Tibial nerve (tissue), 4 donors: ENCODE results near the gene CACNA2D2. TPM values are rescaled to one million over a fixed set of nuclear protein-coding genes. Genes with fewer than 3 reads are reported as not detected.
A peak's percentile ranks its signal among the peaks of the same experiment; 100 is the strongest.

ENCODE experiments used
- DNase-seq, 2 donors: peaks; one replicate each; pipeline ENCODE4 v3.0.0-alpha.2; 2019; ENCODE audit warnings: low spot score in 2 of 2
- H3K27ac ChIP-seq, 4 donors: fragments of 200-600 bp; sonication (generic) in 3 of 4; one replicate each; pipeline ENCODE4 v1.5.1; 2017 to 2019; ENCODE audit warnings: mild to moderate bottlenecking in 1 of 4
- H3K27me3 ChIP-seq, 2 donors: fragments of 200-600 bp; sonication (generic) in 1 of 2; one replicate each; pipeline versions ENCODE4 v1.5.1 to v1.6.0; 2017 to 2019
- H3K36me3 ChIP-seq, 3 donors: fragments of 200-600 bp; sonication (generic); one replicate each; pipeline ENCODE4 v1.5.1; 2018 to 2019
- H3K4me1 ChIP-seq, 4 donors: fragments of 200-600 bp; sonication (generic) in 3 of 4; one replicate each; pipeline ENCODE4 v1.5.1; 2017 to 2019
- H3K4me3 ChIP-seq, 4 donors: fragments of 200-600 bp; sonication (generic) in 3 of 4; one replicate each; pipeline ENCODE4 v1.5.1; 2017 to 2019; ENCODE audit warnings: mild to moderate bottlenecking in 1 of 4, moderate library complexity in 1 of 4
- H3K9me3 ChIP-seq, 4 donors: fragments of 200-600 bp; sonication (generic) in 3 of 4; one replicate each; pipeline ENCODE4 v1.5.1; 2017 to 2019
- CTCF ChIP-seq, 5 experiments: fragments of 200-600 bp in 3 of 5; fragments of 450-650 bp in 2 of 5; sonication (generic) in 3 of 5; IDR thresholded peaks; one replicate each; pipeline ENCODE4 v1.5.1; 2016 to 2019; ENCODE audit warnings: antibody characterized with exemption in 5 of 5, mild to moderate bottlenecking in 3 of 5, moderate library complexity in 2 of 5
- EP300 ChIP-seq, 2 donors: sonication (generic); formaldehyde crosslinking; IDR thresholded peaks; one replicate each; pipeline ENCODE4 v1.6.1; 2017; ENCODE audit warnings: antibody characterized with exemption in 2 of 2, mild to moderate bottlenecking in 1 of 2
- POLR2A ChIP-seq, 2 donors: fragments of 450-650 bp; IDR thresholded peaks; one replicate each; pipeline ENCODE4 v1.6.1; 2017; ENCODE audit warnings: antibody characterized with exemption in 2 of 2, mild to moderate bottlenecking in 2 of 2, moderate library complexity in 2 of 2
- WGBS, 2 donors: methylation state at CpG; one replicate each; pipeline ENCODE4 v1.1.5; 2018; 5-methylcytosine and 5-hydroxymethylcytosine counted together
- total RNA-seq, 4 donors: library from RNA; depleted of rRNA; stranded (reverse); fragments of >200 nt; gene quantifications; one replicate each; pipeline ENCODE4 v1.1.0, GENCODE V29; 2016

CACNA2D2 gene
- total RNA-seq, 4 donors from 2014 or later, result 0.84 to 2.0 (median 1.2) TPM

- H3K27ac ChIP-seq, result peak overlapping the region; percentile 51 to 83 (median 78)
- 24 to 32% methylated on average over 29 of the region's 29 CpGs for WGBS, 2 donors
These were observed 53.1 kb downstream of the CACNA2D2 start for GRCh38 chr3:50450209-50450921.

GRCh38 chr3:50448752-50449539 is 54.5 kb downstream of the CACNA2D2 start:
- no peak overlapping the region for H3K4me3 ChIP-seq
- H3K4me1 ChIP-seq, result peaks cover 0 to 14% (median 0%) of the 10 kb centered on the region in 4 donors
- TF ChIP-seq CTCF (IDR thresholded peaks at IDR 0.05), result no peak
- no peak for TF ChIP-seq EP300 (IDR thresholded peaks at IDR 0.05)
- no peak for TF ChIP-seq POLR2A (IDR thresholded peaks at IDR 0.05)
- no peak for DNase-seq
- no peaks in the 10 kb centered on the region for H3K9me3 ChIP-seq
- H3K36me3 ChIP-seq, result no peaks in the 10 kb centered on the region
- 75 to 78% methylated on average over 13 of the region's 13 CpGs for WGBS, 2 donors
- H3K27ac ChIP-seq, result no peak overlapping the region
- H3K27me3 ChIP-seq, result no peaks in the 10 kb centered on the region

More at GRCh38 chr3:50450209-50450921, 53.1 kb downstream of the CACNA2D2 start:
- H3K9me3 ChIP-seq, result no peaks in the 10 kb centered on the region
- peaks cover 0 to 14% (median 0%) of the 10 kb centered on the region in 4 donors for H3K4me1 ChIP-seq
- H3K4me3 ChIP-seq, result peak overlapping the region in 2 of 4 donors; percentile 34 to 40
- H3K36me3 ChIP-seq, result no peaks in the 10 kb centered on the region
- no peak for TF ChIP-seq CTCF (IDR thresholded peaks at IDR 0.05)
- TF ChIP-seq POLR2A (IDR thresholded peaks at IDR 0.05), result no peak
- DNase-seq, result peak; percentile 54 to 59
- H3K27me3 ChIP-seq, result no peaks in the 10 kb centered on the region

- no peaks in the 10 kb centered on the region for H3K27me3 ChIP-seq
- DNase-seq, result no peak
- H3K36me3 ChIP-seq, result no peaks in the 10 kb centered on the region
- WGBS, 2 donors, result 69 to 73% methylated on average over 10 of the region's 10 CpGs
- H3K4me1 ChIP-seq, result peaks cover 0 to 14% (median 0%) of the 10 kb centered on the region in 4 donors
- H3K4me3 ChIP-seq, result no peak overlapping the region
- H3K27ac ChIP-seq, result no peak overlapping the region
- TF ChIP-seq POLR2A (IDR thresholded peaks at IDR 0.05) (no peak), EP300 (IDR thresholded peaks at IDR 0.05) (no peak), CTCF (IDR thresholded peaks at IDR 0.05) (no peak)
- no peaks in the 10 kb centered on the region for H3K9me3 ChIP-seq
These were observed 56.1 kb downstream of the CACNA2D2 start for GRCh38 chr3:50447290-50447840.

- Histone ChIP-seq H3K27ac (no peak overlapping the region), H3K4me1 (peaks cover 0 to 25% (median 0%) of the 10 kb centered on the region in 4 donors), H3K9me3 (no peaks in the 10 kb centered on the region), H3K4me3 (no peak overlapping the region), H3K36me3 (no peaks in the 10 kb centered on the region), H3K27me3 (no peaks in the 10 kb centered on the region)
- TF ChIP-seq POLR2A (IDR thresholded peaks at IDR 0.05) (no peak), EP300 (IDR thresholded peaks at IDR 0.05) (no peak)
- no peak for DNase-seq
- 90 to 92% methylated on average over 6 to 7 of the region's 7 CpGs for WGBS, 2 donors
These were observed 57.5 kb downstream of the CACNA2D2 start for GRCh38 chr3:50445919-50446318.

- 96 to 100% methylated on average over 1 to 2 of the region's 2 CpGs for WGBS, 2 donors
- Histone ChIP-seq H3K27ac (no peak overlapping the region), H3K4me3 (no peak overlapping the region), H3K36me3 (no peaks in the 10 kb centered on the region), H3K9me3 (no peaks in the 10 kb centered on the region), H3K27me3 (no peaks in the 10 kb centered on the region), H3K4me1 (peaks cover 0 to 15% (median 0%) of the 10 kb centered on the region in 4 donors)
- no peak for DNase-seq
- TF ChIP-seq EP300 (IDR thresholded peaks at IDR 0.05) (no peak), CTCF (IDR thresholded peaks at IDR 0.05) (no peak), POLR2A (IDR thresholded peaks at IDR 0.05) (no peak)
These were observed 58.7 kb downstream of the CACNA2D2 start for GRCh38 chr3:50444782-50445181.
